ENCODE data around the gene ITGB3BP. TPM values are rescaled to one million over a fixed set of nuclear protein-coding genes. Genes with fewer than 3 reads are reported as not detected.

ITGB3BP gene
- total RNA-seq, 1 donor from 2014 or later, result 110 TPM

DNA sequence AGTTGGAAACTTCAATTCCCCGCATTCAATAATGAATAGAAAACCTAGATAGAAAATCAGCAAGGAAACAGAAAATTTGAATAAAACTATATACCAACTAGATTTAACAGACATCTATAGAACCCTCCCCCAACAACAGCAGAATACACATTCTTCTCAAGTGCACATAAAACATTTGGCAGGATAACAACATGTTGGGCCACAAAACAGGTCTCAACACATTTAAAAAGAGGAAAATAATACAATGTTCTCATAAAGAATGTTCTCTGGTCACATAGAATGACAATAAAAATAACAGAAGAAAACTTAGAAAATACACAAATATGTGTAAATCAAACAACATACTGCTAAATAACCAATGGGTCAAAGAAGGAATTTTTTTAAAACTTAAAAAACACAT, 24.9 kb downstream of the ITGB3BP start:
- Mint-ChIP-seq H3K27me3 (ENCODE audit: insufficient read depth, low read depth) (no peaks in the 10 kb centered on the region), H3K36me3 (peaks cover 23% of the 10 kb centered on the region), H3K9me3 (no peaks in the 10 kb centered on the region), H3K27ac (no peak overlapping the region), H3K4me3 (no peak overlapping the region), H3K4me1 (no peaks in the 10 kb centered on the region)
- Histone ChIP-seq H2AFZ (replicated peaks) (no peak overlapping the region), H3K4me3 (no peak overlapping the region), H3K9me3 (ENCODE audit: low read depth) (no peaks in the 10 kb centered on the region), H3K36me3 (no peaks in the 10 kb centered on the region), H3K79me2 (ENCODE audit: low read depth) (no peaks in the 10 kb centered on the region), H3K4me1 (peaks cover 2% of the 10 kb centered on the region), H3K4me2 (no peak overlapping the region), H4K20me1 (ENCODE audit: low read depth) (peaks cover 7% of the 10 kb centered on the region), H3F3A (ENCODE audit: low read depth) (peaks cover 7% of the 10 kb centered on the region), H3K27me3 (no peaks in the 10 kb centered on the region), H3K9ac (no peak overlapping the region), H3K27ac (no peak overlapping the region)
- no peak for TF ChIP-seq EZH2 (IDR thresholded peaks at IDR 0.05)
- TF ChIP-seq, protein P1, sequence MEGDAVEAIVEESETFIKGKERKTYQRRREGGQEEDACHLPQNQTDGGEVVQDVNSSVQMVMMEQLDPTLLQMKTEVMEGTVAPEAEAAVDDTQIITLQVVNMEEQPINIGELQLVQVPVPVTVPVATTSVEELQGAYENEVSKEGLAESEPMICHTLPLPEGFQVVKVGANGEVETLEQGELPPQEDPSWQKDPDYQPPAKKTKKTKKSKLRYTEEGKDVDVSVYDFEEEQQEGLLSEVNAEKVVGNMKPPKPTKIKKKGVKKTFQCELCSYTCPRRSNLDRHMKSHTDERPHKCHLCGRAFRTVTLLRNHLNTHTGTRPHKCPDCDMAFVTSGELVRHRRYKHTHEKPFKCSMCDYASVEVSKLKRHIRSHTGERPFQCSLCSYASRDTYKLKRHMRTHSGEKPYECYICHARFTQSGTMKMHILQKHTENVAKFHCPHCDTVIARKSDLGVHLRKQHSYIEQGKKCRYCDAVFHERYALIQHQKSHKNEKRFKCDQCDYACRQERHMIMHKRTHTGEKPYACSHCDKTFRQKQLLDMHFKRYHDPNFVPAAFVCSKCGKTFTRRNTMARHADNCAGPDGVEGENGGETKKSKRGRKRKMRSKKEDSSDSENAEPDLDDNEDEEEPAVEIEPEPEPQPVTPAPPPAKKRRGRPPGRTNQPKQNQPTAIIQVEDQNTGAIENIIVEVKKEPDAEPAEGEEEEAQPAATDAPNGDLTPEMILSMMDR (IDR thresholded peaks at IDR 0.05), result no peak
- no peak for TF ChIP-seq EZH2phosphoT487 (IDR thresholded peaks at IDR 0.05)
- DNase-seq (ENCODE audit: low spot score), result no peak

DNA sequence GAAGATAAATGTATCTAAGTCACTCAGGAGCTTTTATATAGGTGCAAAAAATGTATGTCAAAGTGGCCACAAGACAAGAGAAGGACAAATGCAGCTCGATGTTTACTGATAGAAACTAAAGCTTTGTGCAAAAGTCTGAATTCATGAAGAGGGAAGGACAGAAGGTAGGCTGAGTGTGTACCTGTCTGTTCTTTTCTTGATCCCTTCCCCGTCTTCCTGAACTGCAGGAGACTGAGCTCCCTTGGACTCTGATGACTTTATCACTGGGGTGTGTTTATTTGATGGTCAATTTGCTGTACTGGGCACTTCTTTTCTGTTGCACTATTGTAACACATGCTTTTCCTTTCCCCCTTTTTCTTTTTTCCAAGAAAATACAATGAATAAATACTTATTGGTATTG, 25.4 kb downstream of the ITGB3BP start:
- Histone ChIP-seq H3K9me3 (ENCODE audit: low read depth) (no peaks in the 10 kb centered on the region), H3K36me3 (no peaks in the 10 kb centered on the region), H3K4me2 (no peak overlapping the region), H3K27ac (no peak overlapping the region), H2AFZ (replicated peaks) (no peak overlapping the region), H3K4me1 (peaks cover 8% of the 10 kb centered on the region), H4K20me1 (ENCODE audit: low read depth) (peaks cover 13% of the 10 kb centered on the region), H3K9ac (no peak overlapping the region), H3K79me2 (ENCODE audit: low read depth) (no peaks in the 10 kb centered on the region), H3F3A (ENCODE audit: low read depth) (peaks cover 10% of the 10 kb centered on the region), H3K27me3 (no peaks in the 10 kb centered on the region), H3K4me3 (no peak overlapping the region)
- peaks cover 23% of the 10 kb centered on the region for H3K36me3 Mint-ChIP-seq
- H3K27me3 Mint-ChIP-seq (ENCODE audit: insufficient read depth, low read depth), result no peaks in the 10 kb centered on the region
- H3K27ac Mint-ChIP-seq, result no peak overlapping the region
- no peaks in the 10 kb centered on the region for H3K9me3 Mint-ChIP-seq
- H3K4me3 Mint-ChIP-seq, result no peak overlapping the region
- no peak for TF ChIP-seq EZH2phosphoT487 (IDR thresholded peaks at IDR 0.05)
- TF ChIP-seq EZH2 (IDR thresholded peaks at IDR 0.05), result no peak
- TF ChIP-seq, protein P1 (IDR thresholded peaks at IDR 0.05), result no peak
- H3K4me1 Mint-ChIP-seq, result no peaks in the 10 kb centered on the region
- DNase-seq (ENCODE audit: low spot score), result no peak

DNA sequence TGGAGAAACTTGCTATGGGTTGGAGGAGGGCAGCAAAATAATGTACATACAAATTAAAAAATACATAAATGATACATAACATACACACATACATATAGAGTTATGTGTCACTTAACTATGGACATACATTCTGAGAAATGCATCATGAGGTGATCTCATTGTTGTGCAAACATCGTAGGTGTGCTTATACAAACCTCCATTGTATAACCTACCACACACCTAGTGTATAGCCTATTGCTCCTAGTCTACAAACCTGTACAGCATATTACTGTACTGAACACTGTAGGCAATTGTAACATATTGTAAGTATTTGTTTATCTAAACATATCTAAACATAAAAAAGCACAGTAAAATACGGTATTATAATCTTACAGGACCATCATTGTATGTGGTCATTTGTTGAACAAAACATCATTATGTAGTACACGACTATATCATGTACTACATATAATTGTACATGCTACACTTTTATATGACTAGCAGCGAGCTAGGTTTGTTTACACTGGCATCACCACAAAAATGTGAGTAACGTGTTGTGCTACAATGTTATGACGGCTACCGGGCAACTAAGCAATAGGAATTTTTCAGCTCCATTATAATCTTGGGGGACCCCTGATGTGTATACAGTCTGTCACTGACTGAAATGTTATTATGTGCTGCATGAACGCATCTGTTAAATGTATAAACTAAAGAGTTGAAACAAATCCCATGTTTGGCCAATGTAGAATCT, 35.5 kb downstream of the ITGB3BP start:
- H3K4me3 Mint-ChIP-seq, result no peak overlapping the region
- H3K9me3 Mint-ChIP-seq, result no peaks in the 10 kb centered on the region

More for the DNA sequence above, 35.5 kb downstream of the ITGB3BP start:
- Histone ChIP-seq H3K4me1 (peaks cover 5% of the 10 kb centered on the region), H3K9me3 (ENCODE audit: low read depth) (no peaks in the 10 kb centered on the region), H3F3A (ENCODE audit: low read depth) (peaks cover 3% of the 10 kb centered on the region), H3K36me3 (no peaks in the 10 kb centered on the region), H3K27me3 (no peaks in the 10 kb centered on the region), H2AFZ (replicated peaks) (no peak overlapping the region), H3K79me2 (ENCODE audit: low read depth) (no peaks in the 10 kb centered on the region), H3K4me3 (no peak overlapping the region), H3K9ac (no peak overlapping the region), H4K20me1 (ENCODE audit: low read depth) (peaks cover 15% of the 10 kb centered on the region), H3K4me2 (no peak overlapping the region), H3K27ac (no peak overlapping the region)
- Mint-ChIP-seq H3K27me3 (ENCODE audit: insufficient read depth, low read depth) (peaks cover 2% of the 10 kb centered on the region), H3K27ac (no peak overlapping the region), H3K36me3 (peaks cover 1% of the 10 kb centered on the region), H3K4me1 (no peaks in the 10 kb centered on the region)
- TF ChIP-seq EZH2 (IDR thresholded peaks at IDR 0.05) (no peak), EZH2phosphoT487 (IDR thresholded peaks at IDR 0.05) (no peak)
- TF ChIP-seq, protein P1 (IDR thresholded peaks at IDR 0.05), result no peak
- DNase-seq (ENCODE audit: low spot score), result no peak
